HEK293 (cell line): Measurements from ENCODE around the gene D2HGDH.

ENCODE experiments used
- CTCF ChIA-PET: fragments of 350-600 bp; formaldehyde crosslinking; extraction: SDS; loops from one replicate; lab custom pipeline; 2021; ENCODE audit warnings: antibody characterized with exemption; lab: Yijun Ruan, JAX
- POLR2A ChIA-PET: fragments of 300-600 bp; formaldehyde crosslinking; extraction: SDS; loops from one replicate; lab custom pipeline; 2020; ENCODE audit warnings: antibody characterized with exemption, inconsistent platforms; lab: Yijun Ruan, JAX
- H3K27ac ChIP-seq: fragments of 200-500 bp; sonication (Bioruptor generic); 2 replicates; pipeline ENCODE4 v1.5.1; 2014; ENCODE audit warnings: low read depth, low read length, control low read depth, inconsistent platforms; ENCODE audit errors: extremely low read depth
- H3K36me3 ChIP-seq, 2 experiments: fragments of 200-500 bp in 1 of 2; sonication (Bioruptor generic) in 1 of 2; 1 replicate in 1 of 2; 2 replicates in 1 of 2; pipeline ENCODE4 v1.5.1; 2014 to 2017; ENCODE audit warnings: inconsistent platforms in 2 of 2, low read length in 2 of 2; ENCODE audit not compliant: control insufficient read depth in 2 of 2, insufficient read depth in 1 of 2
- H3K4me1 ChIP-seq: fragments of 200-500 bp; sonication (Bioruptor generic); 2 replicates; pipeline ENCODE4 v1.5.1; 2014; ENCODE audit warnings: mild to moderate bottlenecking, low read length, inconsistent platforms; ENCODE audit not compliant: control insufficient read depth, insufficient read depth
- H3K4me3 ChIP-seq: 2 replicates; pipeline ENCODE4 v1.5.1; 2011; ENCODE audit warnings: low read depth, mild to moderate bottlenecking, control low read depth, low read length, moderate library complexity
- H3K9me3 ChIP-seq: fragments of 200-500 bp; sonication (Bioruptor generic); 2 replicates; pipeline ENCODE4 v1.5.1; 2014; ENCODE audit warnings: low read depth, low read length, inconsistent platforms; ENCODE audit not compliant: control insufficient read depth, insufficient read depth
- GLI4 ChIP-seq: fragments of 450-650 bp; formaldehyde crosslinking; IDR thresholded peaks from 2 replicates; pipeline ENCODE4 v1.5.1; 2016; ENCODE audit warnings: missing biosample characterization, missing genetic modification characterization
- HOXC10 ChIP-seq: sonication (generic); formaldehyde crosslinking; IDR thresholded peaks from 2 replicates; pipeline ENCODE4 v1.8.1; 2023; ENCODE audit warnings: mild to moderate bottlenecking, missing genetic modification reagents
- HOXD13 ChIP-seq: sonication (generic); formaldehyde crosslinking; IDR thresholded peaks from 2 replicates; pipeline ENCODE4 v1.8.0; 2022; ENCODE audit warnings: missing genetic modification reagents, borderline replicate concordance
- MZF1 ChIP-seq: fragments of 450-650 bp; formaldehyde crosslinking; IDR thresholded peaks from 2 replicates; pipeline ENCODE4 v1.5.1; 2017; ENCODE audit warnings: missing biosample characterization, missing genetic modification characterization, borderline replicate concordance
- RBAK ChIP-seq: fragments of 450-650 bp; formaldehyde crosslinking; IDR thresholded peaks from 2 replicates; pipeline ENCODE4 v1.5.1; 2016; ENCODE audit warnings: missing biosample characterization, missing genetic modification characterization
- TCF7L2 ChIP-seq: IDR thresholded peaks from 2 replicates; pipeline ENCODE4 v1.6.1; 2011; ENCODE audit warnings: low read depth, mild to moderate bottlenecking, inconsistent platforms, low read length, moderate library complexity, borderline replicate concordance
- ZFHX2 ChIP-seq: fragments of 450-650 bp; formaldehyde crosslinking; conservative IDR thresholded peaks from 2 replicates; pipeline ENCODE4 v1.5.1; 2016; ENCODE audit warnings: missing biosample characterization, missing genetic modification characterization
- ZNF202 ChIP-seq: fragments of 450-650 bp; formaldehyde crosslinking; IDR thresholded peaks from 2 replicates; pipeline ENCODE4 v1.5.1; 2016; ENCODE audit warnings: missing biosample characterization, missing genetic modification characterization, borderline replicate concordance
- ZNF416 ChIP-seq: fragments of 450-650 bp; formaldehyde crosslinking; IDR thresholded peaks from 2 replicates; pipeline ENCODE4 v1.5.1; 2016; ENCODE audit warnings: missing biosample characterization, missing genetic modification characterization
- ZNF501 ChIP-seq: fragments of 450-650 bp; formaldehyde crosslinking; IDR thresholded peaks from 2 replicates; pipeline ENCODE4 v1.5.1; 2016; ENCODE audit warnings: missing biosample characterization, missing genetic modification characterization
- ZNF792 ChIP-seq: fragments of 450-650 bp; formaldehyde crosslinking; IDR thresholded peaks from 2 replicates; pipeline ENCODE4 v1.5.1; 2016; ENCODE audit warnings: missing biosample characterization, missing genetic modification characterization
- TF ChIP-seq, protein P1 (sequence below): fragments of 450-650 bp; IDR thresholded peaks from 2 replicates; pipeline ENCODE4 v1.5.1; 2018; ENCODE audit warnings: missing biosample characterization, mild to moderate bottlenecking, missing genetic modification characterization
- TF ChIP-seq, protein P2 (sequence below): fragments of 450-650 bp; formaldehyde crosslinking; conservative IDR thresholded peaks from 2 replicates; pipeline ENCODE4 v1.5.1; 2016; ENCODE audit warnings: low read depth, missing biosample characterization, missing genetic modification characterization
- TF ChIP-seq, protein P3 (sequence below): fragments of 450-650 bp; formaldehyde crosslinking; IDR thresholded peaks from 2 replicates; pipeline ENCODE4 v1.5.1; 2016; ENCODE audit warnings: missing biosample characterization, missing genetic modification characterization
- TF ChIP-seq, protein P4 (sequence below): fragments of 450-650 bp; IDR thresholded peaks from 2 replicates; pipeline ENCODE4 v1.5.1; 2018; ENCODE audit warnings: missing biosample characterization, missing genetic modification characterization

Gene D2HGDH

DNA sequence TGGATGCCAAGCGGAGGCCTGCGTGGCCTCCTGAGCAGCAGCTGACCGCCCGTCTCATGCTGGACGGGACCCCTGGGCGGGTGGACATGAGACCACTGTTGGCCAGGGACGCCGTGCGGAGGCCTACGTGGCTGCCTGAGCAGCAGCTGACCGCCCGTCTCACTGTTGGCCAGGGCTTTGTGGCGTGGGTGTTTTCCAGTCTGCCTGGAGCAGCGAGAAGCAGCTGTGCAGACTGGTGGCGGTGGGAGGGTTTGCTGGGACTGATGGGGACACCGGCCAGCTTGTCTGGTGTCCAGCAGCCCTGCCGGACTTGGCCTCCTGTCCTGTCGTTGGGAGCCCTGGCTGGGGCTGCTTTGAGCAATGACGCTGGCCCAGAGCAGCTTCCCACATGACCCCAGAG lies 5.8 kb upstream of the D2HGDH start:
- ChIA-PET POLR2A (no interaction called here), CTCF (no interaction called here)
- Histone ChIP-seq H3K27ac (no peak overlapping the region), H3K9me3 (no peaks in the 10 kb centered on the region), H3K4me1 (no peaks in the 10 kb centered on the region), H3K36me3 (peaks cover 0 to 29% of the 10 kb centered on the region in 2 experiments; a peak in 1 of 3 replicates), H3K4me3 (no peak overlapping the region)
- TF ChIP-seq ZNF202: no peak
- no peak for TF ChIP-seq ZNF416 (tag by site-specific recombination)
- TF ChIP-seq ZFHX2: no peak
- TF ChIP-seq ZNF501 (tag by site-specific recombination): no peak
- TF ChIP-seq MZF1 (tag by site-specific recombination): no peak
- no peak for TF ChIP-seq ZNF792
- TF ChIP-seq HOXC10 (CRISPR knock-in tag): no peak
- TF ChIP-seq, protein P1, sequence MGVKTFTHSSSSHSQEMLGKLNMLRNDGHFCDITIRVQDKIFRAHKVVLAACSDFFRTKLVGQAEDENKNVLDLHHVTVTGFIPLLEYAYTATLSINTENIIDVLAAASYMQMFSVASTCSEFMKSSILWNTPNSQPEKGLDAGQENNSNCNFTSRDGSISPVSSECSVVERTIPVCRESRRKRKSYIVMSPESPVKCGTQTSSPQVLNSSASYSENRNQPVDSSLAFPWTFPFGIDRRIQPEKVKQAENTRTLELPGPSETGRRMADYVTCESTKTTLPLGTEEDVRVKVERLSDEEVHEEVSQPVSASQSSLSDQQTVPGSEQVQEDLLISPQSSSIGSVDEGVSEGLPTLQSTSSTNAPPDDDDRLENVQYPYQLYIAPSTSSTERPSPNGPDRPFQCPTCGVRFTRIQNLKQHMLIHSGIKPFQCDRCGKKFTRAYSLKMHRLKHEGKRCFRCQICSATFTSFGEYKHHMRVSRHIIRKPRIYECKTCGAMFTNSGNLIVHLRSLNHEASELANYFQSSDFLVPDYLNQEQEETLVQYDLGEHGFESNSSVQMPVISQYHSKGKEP (tag by site-specific recombination): no peak
- TF ChIP-seq RBAK: no peak
- TF ChIP-seq, protein P2, sequence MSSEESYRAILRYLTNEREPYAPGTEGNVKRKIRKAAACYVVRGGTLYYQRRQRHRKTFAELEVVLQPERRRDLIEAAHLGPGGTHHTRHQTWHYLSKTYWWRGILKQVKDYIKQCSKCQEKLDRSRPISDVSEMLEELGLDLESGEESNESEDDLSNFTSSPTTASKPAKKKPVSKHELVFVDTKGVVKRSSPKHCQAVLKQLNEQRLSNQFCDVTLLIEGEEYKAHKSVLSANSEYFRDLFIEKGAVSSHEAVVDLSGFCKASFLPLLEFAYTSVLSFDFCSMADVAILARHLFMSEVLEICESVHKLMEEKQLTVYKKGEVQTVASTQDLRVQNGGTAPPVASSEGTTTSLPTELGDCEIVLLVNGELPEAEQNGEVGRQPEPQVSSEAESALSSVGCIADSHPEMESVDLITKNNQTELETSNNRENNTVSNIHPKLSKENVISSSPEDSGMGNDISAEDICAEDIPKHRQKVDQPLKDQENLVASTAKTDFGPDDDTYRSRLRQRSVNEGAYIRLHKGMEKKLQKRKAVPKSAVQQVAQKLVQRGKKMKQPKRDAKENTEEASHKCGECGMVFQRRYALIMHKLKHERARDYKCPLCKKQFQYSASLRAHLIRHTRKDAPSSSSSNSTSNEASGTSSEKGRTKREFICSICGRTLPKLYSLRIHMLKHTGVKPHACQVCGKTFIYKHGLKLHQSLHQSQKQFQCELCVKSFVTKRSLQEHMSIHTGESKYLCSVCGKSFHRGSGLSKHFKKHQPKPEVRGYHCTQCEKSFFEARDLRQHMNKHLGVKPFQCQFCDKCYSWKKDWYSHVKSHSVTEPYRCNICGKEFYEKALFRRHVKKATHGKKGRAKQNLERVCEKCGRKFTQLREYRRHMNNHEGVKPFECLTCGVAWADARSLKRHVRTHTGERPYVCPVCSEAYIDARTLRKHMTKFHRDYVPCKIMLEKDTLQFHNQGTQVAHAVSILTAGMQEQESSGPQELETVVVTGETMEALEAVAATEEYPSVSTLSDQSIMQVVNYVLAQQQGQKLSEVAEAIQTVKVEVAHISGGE (tag by site-specific recombination): no peak
- no peak for TF ChIP-seq HOXD13 (CRISPR knock-in tag)
- TF ChIP-seq GLI4 (tag by site-specific recombination): no peak
- TF ChIP-seq, protein P3, sequence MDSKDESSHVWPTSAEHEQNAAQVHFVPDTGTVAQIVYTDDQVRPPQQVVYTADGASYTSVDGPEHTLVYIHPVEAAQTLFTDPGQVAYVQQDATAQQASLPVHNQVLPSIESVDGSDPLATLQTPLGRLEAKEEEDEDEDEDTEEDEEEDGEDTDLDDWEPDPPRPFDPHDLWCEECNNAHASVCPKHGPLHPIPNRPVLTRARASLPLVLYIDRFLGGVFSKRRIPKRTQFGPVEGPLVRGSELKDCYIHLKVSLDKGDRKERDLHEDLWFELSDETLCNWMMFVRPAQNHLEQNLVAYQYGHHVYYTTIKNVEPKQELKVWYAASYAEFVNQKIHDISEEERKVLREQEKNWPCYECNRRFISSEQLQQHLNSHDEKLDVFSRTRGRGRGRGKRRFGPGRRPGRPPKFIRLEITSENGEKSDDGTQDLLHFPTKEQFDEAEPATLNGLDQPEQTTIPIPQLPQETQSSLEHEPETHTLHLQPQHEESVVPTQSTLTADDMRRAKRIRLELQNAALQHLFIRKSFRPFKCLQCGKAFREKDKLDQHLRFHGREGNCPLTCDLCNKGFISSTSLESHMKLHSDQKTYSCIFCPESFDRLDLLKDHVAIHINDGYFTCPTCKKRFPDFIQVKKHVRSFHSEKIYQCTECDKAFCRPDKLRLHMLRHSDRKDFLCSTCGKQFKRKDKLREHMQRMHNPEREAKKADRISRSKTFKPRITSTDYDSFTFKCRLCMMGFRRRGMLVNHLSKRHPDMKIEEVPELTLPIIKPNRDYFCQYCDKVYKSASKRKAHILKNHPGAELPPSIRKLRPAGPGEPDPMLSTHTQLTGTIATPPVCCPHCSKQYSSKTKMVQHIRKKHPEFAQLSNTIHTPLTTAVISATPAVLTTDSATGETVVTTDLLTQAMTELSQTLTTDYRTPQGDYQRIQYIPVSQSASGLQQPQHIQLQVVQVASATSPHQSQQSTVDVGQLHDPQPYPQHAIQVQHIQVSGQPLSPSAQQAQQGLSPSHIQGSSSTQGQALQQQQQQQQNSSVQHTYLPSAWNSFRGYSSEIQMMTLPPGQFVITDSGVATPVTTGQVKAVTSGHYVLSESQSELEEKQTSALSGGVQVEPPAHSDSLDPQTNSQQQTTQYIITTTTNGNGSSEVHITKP (tag by site-specific recombination): no peak
- no peak for TF ChIP-seq TCF7L2
- TF ChIP-seq, protein P4, sequence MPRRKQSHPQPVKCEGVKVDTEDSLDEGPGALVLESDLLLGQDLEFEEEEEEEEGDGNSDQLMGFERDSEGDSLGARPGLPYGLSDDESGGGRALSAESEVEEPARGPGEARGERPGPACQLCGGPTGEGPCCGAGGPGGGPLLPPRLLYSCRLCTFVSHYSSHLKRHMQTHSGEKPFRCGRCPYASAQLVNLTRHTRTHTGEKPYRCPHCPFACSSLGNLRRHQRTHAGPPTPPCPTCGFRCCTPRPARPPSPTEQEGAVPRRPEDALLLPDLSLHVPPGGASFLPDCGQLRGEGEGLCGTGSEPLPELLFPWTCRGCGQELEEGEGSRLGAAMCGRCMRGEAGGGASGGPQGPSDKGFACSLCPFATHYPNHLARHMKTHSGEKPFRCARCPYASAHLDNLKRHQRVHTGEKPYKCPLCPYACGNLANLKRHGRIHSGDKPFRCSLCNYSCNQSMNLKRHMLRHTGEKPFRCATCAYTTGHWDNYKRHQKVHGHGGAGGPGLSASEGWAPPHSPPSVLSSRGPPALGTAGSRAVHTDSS (tag by site-specific recombination): no peak

DNA sequence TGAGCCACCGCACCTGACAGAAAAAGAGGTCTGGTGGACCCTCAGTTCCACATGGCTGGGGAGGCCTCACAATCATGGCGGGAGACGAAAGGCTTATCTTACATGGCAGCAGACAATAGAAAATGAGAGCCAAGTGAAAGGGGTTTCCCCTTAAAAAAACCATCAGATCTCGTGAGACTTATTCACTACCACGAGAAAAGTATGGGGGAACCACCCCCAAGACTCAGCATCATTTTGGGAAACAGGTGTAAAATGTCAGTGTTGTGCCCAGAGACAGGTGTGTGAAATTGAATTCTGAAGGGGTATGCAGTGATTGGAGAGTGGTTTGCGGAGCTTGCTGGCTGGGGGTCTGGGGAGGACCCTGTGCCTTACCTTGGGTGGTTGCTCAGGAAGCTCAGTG lies 4.6 kb upstream of the D2HGDH start:
- TF ChIP-seq ZFHX2: no peak
- Histone ChIP-seq H3K9me3 (no peaks in the 10 kb centered on the region), H3K4me1 (no peaks in the 10 kb centered on the region), H3K27ac (no peak overlapping the region), H3K36me3 (peaks cover 0 to 19% of the 10 kb centered on the region in 2 experiments; a peak in 1 of 3 replicates), H3K4me3 (no peak overlapping the region)
- ChIA-PET CTCF (interaction anchor here (1.7 kb wide), 1 partner anchor 28 kb away, joined by 4 read pairs; the partner anchor contains the start of gene ING5), POLR2A (no interaction called here)
